Endothelial cell of umbilical vein (primary cell): Measurements from ENCODE around the gene ZNF839.

ENCODE experiments used
- EZH2 ChIP-seq: IDR thresholded peaks from 2 replicates; pipeline ENCODE4 v1.6.1; 2012; ENCODE audit warnings: borderline replicate concordance, low read depth, mild to moderate bottlenecking, moderate library complexity, low read length, inconsistent platforms; ENCODE audit not compliant: severe bottlenecking
- GATA2 ChIP-seq: IDR thresholded peaks from 2 replicates; pipeline ENCODE4 v1.7.0; 2011; ENCODE audit warnings: low read depth, mild to moderate bottlenecking, moderate library complexity, mixed read lengths, low read length; ENCODE audit not compliant: insufficient read length, insufficient read depth
- JUN ChIP-seq: IDR thresholded peaks from 2 replicates; pipeline ENCODE4 v1.6.1; 2011; ENCODE audit warnings: borderline replicate concordance, low read depth; ENCODE audit not compliant: insufficient read length, insufficient read depth
- POLR2A ChIP-seq: IDR thresholded peaks from 2 replicates; pipeline ENCODE4 v1.6.1; 2012; ENCODE audit warnings: low read depth, mild to moderate bottlenecking, control low read depth, low read length
- POLR2AphosphoS5 ChIP-seq: IDR thresholded peaks from 2 replicates; pipeline ENCODE4 v1.6.1; 2012; ENCODE audit warnings: low read depth, mild to moderate bottlenecking, control low read depth, low read length, moderate library complexity; ENCODE audit not compliant: insufficient read depth
- TF ChIP-seq, protein P1 (sequence below), 2 donors: IDR thresholded peaks; 1 replicate in 1 of 2; 2 replicates in 1 of 2; pipeline ENCODE4 v1.5.1; 2011; ENCODE audit warnings: low read length in 2 of 2, mild to moderate bottlenecking in 2 of 2, moderate library complexity in 2 of 2, control low read depth in 1 of 2, inconsistent platforms in 1 of 2, low read depth in 1 of 2; ENCODE audit not compliant: insufficient read depth in 1 of 2; ENCODE audit errors: extremely low read depth in 1 of 2
- TF ChIP-seq, protein P2 (sequence below): IDR thresholded peaks from 2 replicates; pipeline ENCODE4 v1.6.1; 2011; ENCODE audit not compliant: insufficient read depth, insufficient read length

- TF ChIP-seq, protein P1, sequence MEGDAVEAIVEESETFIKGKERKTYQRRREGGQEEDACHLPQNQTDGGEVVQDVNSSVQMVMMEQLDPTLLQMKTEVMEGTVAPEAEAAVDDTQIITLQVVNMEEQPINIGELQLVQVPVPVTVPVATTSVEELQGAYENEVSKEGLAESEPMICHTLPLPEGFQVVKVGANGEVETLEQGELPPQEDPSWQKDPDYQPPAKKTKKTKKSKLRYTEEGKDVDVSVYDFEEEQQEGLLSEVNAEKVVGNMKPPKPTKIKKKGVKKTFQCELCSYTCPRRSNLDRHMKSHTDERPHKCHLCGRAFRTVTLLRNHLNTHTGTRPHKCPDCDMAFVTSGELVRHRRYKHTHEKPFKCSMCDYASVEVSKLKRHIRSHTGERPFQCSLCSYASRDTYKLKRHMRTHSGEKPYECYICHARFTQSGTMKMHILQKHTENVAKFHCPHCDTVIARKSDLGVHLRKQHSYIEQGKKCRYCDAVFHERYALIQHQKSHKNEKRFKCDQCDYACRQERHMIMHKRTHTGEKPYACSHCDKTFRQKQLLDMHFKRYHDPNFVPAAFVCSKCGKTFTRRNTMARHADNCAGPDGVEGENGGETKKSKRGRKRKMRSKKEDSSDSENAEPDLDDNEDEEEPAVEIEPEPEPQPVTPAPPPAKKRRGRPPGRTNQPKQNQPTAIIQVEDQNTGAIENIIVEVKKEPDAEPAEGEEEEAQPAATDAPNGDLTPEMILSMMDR (IDR thresholded peaks at IDR 0.05; ENCODE audit: extremely low read depth in 1 of 2, insufficient read depth in 1 of 2, low read depth in 1 of 2, low read length in 2 of 2): no peak
- TF ChIP-seq JUN (no peak), EZH2 (no peak), POLR2AphosphoS5 (no peak), POLR2A (peak; percentile 12), GATA2 (no peak)
- TF ChIP-seq, protein P2, sequence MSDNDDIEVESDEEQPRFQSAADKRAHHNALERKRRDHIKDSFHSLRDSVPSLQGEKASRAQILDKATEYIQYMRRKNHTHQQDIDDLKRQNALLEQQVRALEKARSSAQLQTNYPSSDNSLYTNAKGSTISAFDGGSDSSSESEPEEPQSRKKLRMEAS: no peak
These were observed 3.2 kb upstream of the ZNF839 start for GRCh38 chr14:102316338-102316742.
